ENCODE data around the gene ANAPC1. TPM values are rescaled to one million over a fixed set of nuclear protein-coding genes. Genes with fewer than 3 reads are reported as not detected.
"Not testable (repeated sequence)": the region's sequence is repeated elsewhere in the genome, so short reads cannot be mapped to it uniquely, and the experiment has no call there.

The ANAPC1 gene
- total RNA-seq, 1 experiment from 2014 or later: 52.6 TPM

- no peaks in the 10 kb centered on the region; the same call in 1 of the 2 replicates for H3K4me1 ChIP-seq (replicated peaks)
- H3K36me3 ChIP-seq: no peaks in the 10 kb centered on the region
- no peaks in the 10 kb centered on the region for H3K9me3 ChIP-seq (replicated peaks)
- peaks cover 14% of the 10 kb centered on the region; the same call in 1 of the 2 replicates for H3K27me3 ChIP-seq (replicated peaks)
- no peak overlapping the region for H3K4me3 ChIP-seq
- DNase-seq (ENCODE audit: low read depth in 1 of 2, low spot score in 2 of 2): no peak
- H3K27ac ChIP-seq: no peak overlapping the region
These were observed 26.8 kb upstream of the ANAPC1 start for GRCh38 chr2:111910609-111911277.

DNA sequence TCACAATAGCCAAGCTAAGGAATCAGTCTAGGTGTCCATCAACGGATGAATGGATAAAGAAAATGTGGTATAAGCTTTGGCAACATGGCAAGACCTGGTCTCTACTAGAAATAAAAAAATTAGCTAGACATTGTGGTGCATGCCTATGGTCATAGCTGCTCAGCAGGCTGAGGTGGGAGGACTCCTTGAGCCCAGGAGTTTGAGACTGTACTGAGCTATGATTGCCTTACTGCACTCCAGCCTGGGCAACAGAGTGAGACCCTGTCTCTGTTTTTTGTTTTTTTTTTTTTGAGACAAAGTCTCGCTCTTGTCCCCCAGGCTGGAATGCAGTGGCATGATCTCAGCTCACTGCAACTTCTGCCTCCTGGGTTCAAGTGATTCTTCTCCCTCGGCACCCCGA, 26.0 kb upstream of the ANAPC1 start:
- not testable (repeated sequence) for H3K9me3 ChIP-seq (replicated peaks); H3K4me3 ChIP-seq; H3K27ac ChIP-seq; DNase-seq (ENCODE audit: low read depth in 1 of 2, low spot score in 2 of 2); H3K36me3 ChIP-seq; H3K4me1 ChIP-seq (replicated peaks)
- peaks cover 15% of the 10 kb centered on the region; the same call in 1 of the 2 replicates for H3K27me3 ChIP-seq (replicated peaks)

GRCh38 chr2:111909079-111909478, 25.1 kb upstream of the ANAPC1 start:
- Histone ChIP-seq H3K4me1 (replicated peaks) (no peaks in the 10 kb centered on the region; the same call in 1 of the 2 replicates), H3K4me3 (no peak overlapping the region), H3K36me3 (no peaks in the 10 kb centered on the region), H3K27ac (no peak overlapping the region), H3K9me3 (replicated peaks) (no peaks in the 10 kb centered on the region), H3K27me3 (replicated peaks) (peaks cover 19% of the 10 kb centered on the region; the same call in 1 of the 2 replicates)
- DNase-seq (ENCODE audit: low read depth in 1 of 2, low spot score in 2 of 2): no peak

DNA sequence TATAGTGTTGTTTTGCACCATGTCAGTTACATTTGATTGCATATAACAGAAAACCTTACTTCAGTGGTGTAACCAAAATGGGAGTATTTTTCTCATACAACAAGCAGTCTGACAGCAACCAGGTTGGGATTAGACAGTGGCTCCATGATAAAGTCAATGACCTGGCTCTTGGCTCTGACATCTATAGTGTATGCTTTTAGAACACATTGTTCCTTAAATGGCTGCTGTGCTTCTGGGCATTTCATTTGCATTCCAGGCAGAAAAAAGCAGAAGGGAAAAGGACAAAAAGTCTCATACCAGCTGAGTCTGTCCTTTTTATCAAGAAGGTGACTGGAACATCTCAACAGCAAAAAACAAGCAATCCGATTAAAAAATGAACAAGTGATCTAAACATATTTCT, 24.6 kb upstream of the ANAPC1 start:
- Histone ChIP-seq H3K36me3 (no peaks in the 10 kb centered on the region), H3K27ac (no peak overlapping the region), H3K9me3 (replicated peaks) (no peaks in the 10 kb centered on the region), H3K4me3 (no peak overlapping the region), H3K27me3 (replicated peaks) (peaks cover 21% of the 10 kb centered on the region; the same call in 1 of the 2 replicates), H3K4me1 (replicated peaks) (no peaks in the 10 kb centered on the region; the same call in 1 of the 2 replicates)
- DNase-seq (ENCODE audit: low read depth in 1 of 2, low spot score in 2 of 2): no peak

DNA sequence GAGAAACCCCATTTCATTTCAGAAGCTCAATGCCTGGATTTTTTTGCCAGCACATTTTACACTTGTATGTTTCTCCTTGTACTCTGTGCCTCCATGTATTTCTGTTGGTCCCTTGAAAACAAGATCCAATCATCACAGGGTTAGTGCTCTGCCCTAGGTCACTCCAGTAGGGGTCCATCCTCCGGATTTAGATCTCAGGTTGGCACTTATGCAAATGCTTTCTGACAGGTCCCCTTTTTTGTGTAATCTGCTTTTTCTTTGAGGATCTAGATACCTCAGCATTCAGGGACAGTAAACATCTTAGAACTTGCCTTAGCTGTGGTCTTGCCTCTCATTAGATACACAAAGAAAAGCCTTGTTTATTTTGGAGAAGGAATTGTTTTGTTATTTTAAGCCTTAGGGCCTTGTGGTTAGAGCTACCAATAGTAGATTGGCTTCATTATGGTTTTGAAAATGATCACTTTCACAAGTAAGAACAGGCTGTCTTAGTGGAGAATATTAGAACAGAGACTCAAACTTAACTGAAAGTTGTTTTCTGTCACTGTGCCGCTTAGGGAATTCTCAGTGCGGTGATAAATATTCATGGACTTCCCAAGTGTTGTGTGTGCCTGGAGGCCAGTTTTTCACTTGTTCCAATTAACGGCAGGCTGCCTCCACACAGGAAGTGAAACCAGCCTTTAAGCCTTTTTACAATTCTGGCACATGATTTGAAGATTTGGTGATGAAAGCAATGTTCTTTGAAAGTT, 22.2 kb upstream of the ANAPC1 start:
- DNase-seq (ENCODE audit: low read depth in 1 of 2, low spot score in 2 of 2): no peak
- H3K9me3 ChIP-seq (replicated peaks): no peaks in the 10 kb centered on the region
- H3K4me1 ChIP-seq (replicated peaks): no peaks in the 10 kb centered on the region; the same call in 1 of the 2 replicates
- H3K27me3 ChIP-seq (replicated peaks): peaks cover 43% of the 10 kb centered on the region
- H3K27ac ChIP-seq: no peak overlapping the region
- no peaks in the 10 kb centered on the region for H3K36me3 ChIP-seq
- no peak overlapping the region for H3K4me3 ChIP-seq

DNA sequence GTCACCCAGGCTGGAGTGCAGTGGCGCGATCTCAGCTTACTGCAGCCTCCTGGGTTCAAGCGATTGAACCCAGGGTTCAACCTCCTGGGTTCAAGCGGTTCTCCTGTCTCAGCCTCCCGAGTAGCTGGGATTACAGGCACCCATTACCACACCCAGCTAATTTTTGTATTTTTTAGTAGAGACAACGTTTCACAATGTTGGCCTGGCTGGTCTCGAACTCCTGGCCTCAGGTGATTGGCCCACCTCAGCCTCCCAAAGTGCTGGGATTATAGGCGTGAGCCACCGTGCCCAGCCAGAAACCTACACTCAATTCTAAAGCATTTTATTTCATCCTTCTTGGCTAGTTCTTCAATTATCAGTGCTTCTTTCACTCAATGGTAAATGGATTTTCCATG, 21.5 kb upstream of the ANAPC1 start:
- not testable (repeated sequence) for H3K4me3 ChIP-seq; DNase-seq (ENCODE audit: low read depth in 1 of 2, low spot score in 2 of 2); H3K27ac ChIP-seq; H3K4me1 ChIP-seq (replicated peaks); H3K9me3 ChIP-seq (replicated peaks); H3K36me3 ChIP-seq
- H3K27me3 ChIP-seq (replicated peaks): peaks cover 50% of the 10 kb centered on the region

- H3K36me3 ChIP-seq: no peaks in the 10 kb centered on the region
- no peak overlapping the region for H3K4me3 ChIP-seq
- H3K27ac ChIP-seq: no peak overlapping the region
- no peaks in the 10 kb centered on the region for H3K9me3 ChIP-seq (replicated peaks)
- DNase-seq (ENCODE audit: low read depth in 1 of 2, low spot score in 2 of 2): no peak
- H3K27me3 ChIP-seq (replicated peaks): peaks cover 56% of the 10 kb centered on the region
- no peaks in the 10 kb centered on the region; the same call in 1 of the 2 replicates for H3K4me1 ChIP-seq (replicated peaks)
These were observed 20.9 kb upstream of the ANAPC1 start for GRCh38 chr2:111904726-111905474.

- H3K4me3 ChIP-seq: no peak overlapping the region
- no peak for DNase-seq (ENCODE audit: low read depth in 1 of 2, low spot score in 2 of 2)
- H3K4me1 ChIP-seq (replicated peaks): peaks cover 7% of the 10 kb centered on the region
- no peak overlapping the region for H3K27ac ChIP-seq
- no peaks in the 10 kb centered on the region for H3K36me3 ChIP-seq
- no peaks in the 10 kb centered on the region for H3K9me3 ChIP-seq (replicated peaks)
- H3K27me3 ChIP-seq (replicated peaks): peaks cover 65% of the 10 kb centered on the region
These were observed 20.0 kb upstream of the ANAPC1 start for GRCh38 chr2:111903930-111904439.

- no peak overlapping the region for H3K27ac ChIP-seq
- no peaks in the 10 kb centered on the region for H3K9me3 ChIP-seq (replicated peaks)
- H3K4me1 ChIP-seq (replicated peaks): peaks cover 12% of the 10 kb centered on the region
- no peak for DNase-seq (ENCODE audit: low read depth in 1 of 2, low spot score in 2 of 2)
- H3K4me3 ChIP-seq: no peak overlapping the region
- peaks cover 67% of the 10 kb centered on the region for H3K27me3 ChIP-seq (replicated peaks)
- no peaks in the 10 kb centered on the region for H3K36me3 ChIP-seq
These were observed 19.5 kb upstream of the ANAPC1 start for GRCh38 chr2:111903516-111903915.

DNA sequence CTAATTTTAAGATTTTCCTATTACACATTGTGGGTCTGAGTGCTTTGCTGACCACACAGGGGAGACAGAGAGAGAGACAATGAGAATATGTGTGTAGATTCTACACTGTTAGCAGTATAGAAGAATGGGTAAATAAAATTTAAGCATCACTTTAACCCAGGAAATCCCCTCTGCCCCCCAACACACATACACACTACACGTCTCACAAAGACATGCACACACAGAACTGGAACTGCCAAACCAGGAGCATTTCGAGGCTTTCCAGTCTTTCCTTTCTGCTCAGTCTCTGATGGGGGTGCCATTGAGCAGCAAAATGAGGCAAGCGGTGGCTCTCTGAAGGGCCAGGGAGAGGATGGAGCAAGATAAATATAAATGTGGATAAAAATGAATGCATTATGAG, 16.9 kb upstream of the ANAPC1 start:
- Histone ChIP-seq H3K36me3 (no peaks in the 10 kb centered on the region), H3K4me1 (replicated peaks) (peaks cover 20% of the 10 kb centered on the region), H3K27ac (no peak overlapping the region), H3K9me3 (replicated peaks) (no peaks in the 10 kb centered on the region), H3K4me3 (no peak overlapping the region), H3K27me3 (replicated peaks) (peaks cover 78% of the 10 kb centered on the region)
- no peak for DNase-seq (ENCODE audit: low read depth in 1 of 2, low spot score in 2 of 2)

GRCh38 chr2:111898703-111899514, 14.9 kb upstream of the ANAPC1 start:
- Histone ChIP-seq H3K36me3 (no peaks in the 10 kb centered on the region), H3K27me3 (replicated peaks) (peaks cover 83% of the 10 kb centered on the region)
- no peak for DNase-seq (ENCODE audit: low read depth in 1 of 2, low spot score in 2 of 2)

GRCh38 chr2:111897924-111898702, 14.1 kb upstream of the ANAPC1 start, which contains the start of gene MERTK:
TSS of gene MERTK (plus strand) at chr2:111898607. CDS start at chr2:111898736, 129 bp downstream.
- Histone ChIP-seq H3K27ac (no peak within 1 kb of the TSS), H3K36me3 (no peaks in the 10 kb centered on the region), H3K9me3 (replicated peaks) (no peaks in the 10 kb centered on the region), H3K4me1 (replicated peaks) (peaks cover 20% of the 10 kb centered on the region), H3K4me3 (peak within 1 kb of the TSS; percentile 32), H3K27me3 (replicated peaks) (peaks cover 78% of the 10 kb centered on the region)
- DNase-seq (ENCODE audit: low read depth in 1 of 2, low spot score in 2 of 2): peak in 1 of 2 experiments; percentile 28

More at GRCh38 chr2:111898703-111899514, 14.9 kb upstream of the ANAPC1 start:
- no peak overlapping the region for H3K27ac ChIP-seq
- H3K4me3 ChIP-seq: peak overlapping the region; percentile 21
- no peaks in the 10 kb centered on the region for H3K9me3 ChIP-seq (replicated peaks)
- peaks cover 20% of the 10 kb centered on the region for H3K4me1 ChIP-seq (replicated peaks)
